Measurements from ENCODE around the gene ACVR1B. TPM values are rescaled to one million over a fixed set of nuclear protein-coding genes. Genes with fewer than 3 reads are reported as not detected.
"Not testable (repeated sequence)": the region's sequence is repeated elsewhere in the genome, so short reads cannot be mapped to it uniquely, and the experiment has no call there.

ACVR1B gene
- total RNA-seq, 1 experiment from 2014 or later = 1.9 TPM

DNA sequence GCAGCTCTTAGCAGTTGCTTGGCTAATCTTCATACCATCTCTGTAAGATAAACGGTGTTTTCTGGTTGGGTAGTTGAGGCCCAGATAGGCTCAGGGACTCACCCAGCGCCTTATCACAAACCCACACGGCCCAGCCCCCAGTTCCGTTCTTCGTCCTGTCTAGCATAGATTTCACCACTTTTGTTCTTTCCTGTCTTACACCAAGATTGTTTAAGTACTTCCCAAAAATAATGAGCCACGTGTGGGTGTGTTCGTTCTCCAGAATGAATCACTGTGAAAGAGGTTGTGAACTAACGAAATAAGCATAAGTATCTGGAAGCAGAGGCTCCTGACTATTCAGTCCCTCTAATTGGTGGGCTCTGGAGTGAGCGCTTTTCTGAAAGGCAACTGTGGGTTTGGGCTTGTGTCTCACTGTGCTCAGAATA is 21.4 kb downstream of the ACVR1B start:
- Histone ChIP-seq H3K4me3 (no peak overlapping the region), H3K27me3 (no peaks in the 10 kb centered on the region), H3K36me3 (no peaks in the 10 kb centered on the region; the same call in 1 of the 2 replicates), H3K9me3 (no peaks in the 10 kb centered on the region)
- DNase-seq = no peak

- Histone ChIP-seq H3K27me3 (no peaks in the 10 kb centered on the region), H3K36me3 (no peaks in the 10 kb centered on the region; the same call in 1 of the 2 replicates), H3K9me3 (no peaks in the 10 kb centered on the region), H3K4me3 (no peak overlapping the region)
- DNase-seq = no peak
Measured at GRCh38 chr12:51973560-51973959, 22.1 kb downstream of the ACVR1B start.

DNA sequence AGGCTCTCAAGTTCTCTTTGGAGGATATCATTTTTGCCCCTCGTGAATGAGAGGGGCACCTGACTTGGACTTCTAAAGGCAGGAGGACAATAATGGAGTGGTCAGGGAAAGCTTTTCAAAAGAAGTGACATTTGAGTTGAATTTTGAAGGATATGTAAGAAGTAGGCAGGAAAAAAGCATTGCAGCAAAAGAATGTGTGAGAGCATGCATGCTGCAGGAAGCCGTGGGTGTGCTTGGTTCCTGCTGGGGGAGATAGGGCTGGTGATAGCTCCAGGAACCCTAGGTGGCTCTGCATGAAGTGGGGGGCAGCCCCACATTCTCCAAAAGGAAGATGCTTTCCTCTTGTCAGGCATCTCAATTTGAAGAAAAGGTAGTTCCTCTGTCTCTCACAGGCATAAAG is 23.1 kb downstream of the ACVR1B start:
- no peak for DNase-seq
- H3K27me3 ChIP-seq = no peaks in the 10 kb centered on the region
- H3K4me3 ChIP-seq = no peak overlapping the region
- no peaks in the 10 kb centered on the region for H3K36me3 ChIP-seq
- no peaks in the 10 kb centered on the region for H3K9me3 ChIP-seq

- H3K9me3 ChIP-seq = no peaks in the 10 kb centered on the region
- H3K36me3 ChIP-seq = no peaks in the 10 kb centered on the region
- no peak overlapping the region for H3K4me3 ChIP-seq
- DNase-seq = no peak
- no peaks in the 10 kb centered on the region for H3K27me3 ChIP-seq
Measured at GRCh38 chr12:51975196-51975595, 23.7 kb downstream of the ACVR1B start.

DNA sequence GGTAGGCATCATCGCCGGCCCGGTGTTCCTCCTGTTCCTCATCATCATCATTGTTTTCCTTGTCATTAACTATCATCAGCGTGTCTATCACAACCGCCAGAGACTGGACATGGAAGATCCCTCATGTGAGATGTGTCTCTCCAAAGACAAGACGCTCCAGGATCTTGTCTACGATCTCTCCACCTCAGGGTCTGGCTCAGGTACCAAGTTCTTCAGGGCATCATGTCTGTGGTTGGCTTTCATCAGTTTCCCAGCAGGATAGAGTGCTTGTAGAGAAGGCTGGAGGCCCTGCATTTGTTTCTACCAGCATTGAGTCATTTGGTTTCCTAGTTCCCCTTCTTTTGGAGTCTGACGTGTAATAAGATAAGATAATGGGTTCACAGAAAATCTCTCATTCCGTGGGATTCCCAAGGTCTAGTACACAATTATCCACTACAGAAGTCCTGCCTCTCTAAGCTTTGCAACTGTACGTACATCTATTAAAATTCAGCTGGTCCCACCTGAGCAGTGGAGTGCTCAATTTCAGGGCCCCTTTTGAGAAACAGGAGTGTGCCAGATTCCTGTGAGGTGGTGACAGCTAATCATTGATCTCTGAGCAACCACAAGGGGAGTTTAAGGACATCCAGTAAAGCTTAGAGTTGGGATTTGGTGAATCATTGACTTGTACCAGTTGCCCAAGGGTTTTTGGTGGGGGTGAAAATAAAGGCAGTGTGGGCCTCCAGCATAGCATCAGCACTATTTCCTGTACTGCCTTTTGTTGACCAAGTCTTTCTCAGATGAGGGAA is 25.1 kb downstream of the ACVR1B start:
- H3K9me3 ChIP-seq = no peaks in the 10 kb centered on the region
- H3K36me3 ChIP-seq = peaks cover 3% of the 10 kb centered on the region
- H3K27me3 ChIP-seq = no peaks in the 10 kb centered on the region
- DNase-seq = no peak
- no peak overlapping the region for H3K4me3 ChIP-seq

DNA sequence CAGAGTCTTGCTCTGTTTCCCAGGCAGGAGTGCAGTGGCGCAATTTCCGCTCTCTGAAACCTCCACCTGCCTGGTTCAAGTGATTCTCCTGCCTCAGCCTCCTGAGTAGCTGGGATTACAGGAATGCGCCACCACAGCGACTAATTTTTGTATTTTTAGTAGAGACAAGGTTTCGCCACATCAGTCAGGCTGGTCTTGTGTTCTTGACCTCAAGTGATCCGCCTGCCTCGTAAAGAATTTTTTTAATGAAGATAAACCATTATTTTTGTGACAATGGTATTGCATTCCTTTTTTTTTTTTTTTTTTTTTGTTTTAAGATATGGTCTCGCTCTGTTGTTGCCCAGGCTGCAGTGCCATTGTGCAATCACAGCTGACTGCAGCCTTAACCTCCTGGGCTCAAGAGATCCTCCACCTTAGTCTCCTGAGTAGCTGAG is 25.8 kb downstream of the ACVR1B start:
- Histone ChIP-seq H3K9me3 (no peaks in the 10 kb centered on the region), H3K27me3 (no peaks in the 10 kb centered on the region), H3K4me3 (no peak overlapping the region), H3K36me3 (peaks cover 3% of the 10 kb centered on the region)
- no peak for DNase-seq

DNA sequence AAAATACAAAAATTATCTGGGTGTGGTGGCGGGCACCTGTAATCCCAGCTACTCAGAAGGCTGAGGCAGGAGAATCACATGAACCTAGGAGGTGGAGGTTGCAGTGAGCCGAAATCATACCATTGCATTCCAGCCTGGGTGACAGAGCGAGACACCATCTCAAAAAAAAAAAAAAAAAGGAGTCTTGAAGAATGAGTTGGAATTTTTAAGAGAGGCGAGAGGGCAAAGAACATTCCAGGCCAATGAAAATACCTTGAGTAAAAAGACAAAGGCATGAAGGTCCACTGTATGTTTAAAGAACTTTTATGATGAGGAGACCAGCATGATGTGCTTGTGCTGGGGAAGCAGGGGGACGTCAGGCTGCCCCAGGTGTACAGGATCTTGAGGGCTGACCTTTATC is 27.8 kb downstream of the ACVR1B start:
- DNase-seq, H3K4me3 ChIP-seq, H3K27me3 ChIP-seq, H3K9me3 ChIP-seq, H3K36me3 ChIP-seq: not testable (repeated sequence)

GRCh38 chr12:51980051-51980808 is 28.7 kb downstream of the ACVR1B start:
- no peak overlapping the region for H3K4me3 ChIP-seq
- H3K9me3 ChIP-seq = no peaks in the 10 kb centered on the region
- peaks cover 3% of the 10 kb centered on the region for H3K36me3 ChIP-seq
- peak; percentile 31 for DNase-seq
- H3K27me3 ChIP-seq = no peaks in the 10 kb centered on the region

DNA sequence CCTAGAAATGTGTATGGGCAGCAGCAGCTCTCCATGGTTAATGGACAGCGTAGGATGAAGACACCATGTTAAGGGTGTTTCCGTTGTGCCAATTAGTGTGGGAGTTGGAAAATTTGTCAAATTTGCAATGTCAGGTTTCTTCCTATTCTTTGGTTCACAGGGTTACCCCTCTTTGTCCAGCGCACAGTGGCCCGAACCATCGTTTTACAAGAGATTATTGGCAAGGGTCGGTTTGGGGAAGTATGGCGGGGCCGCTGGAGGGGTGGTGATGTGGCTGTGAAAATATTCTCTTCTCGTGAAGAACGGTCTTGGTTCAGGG is 29.3 kb downstream of the ACVR1B start:
- H3K9me3 ChIP-seq = no peaks in the 10 kb centered on the region
- no peak for DNase-seq
- H3K27me3 ChIP-seq = no peaks in the 10 kb centered on the region
- no peak overlapping the region for H3K4me3 ChIP-seq
- peaks cover 3% of the 10 kb centered on the region for H3K36me3 ChIP-seq

- no peaks in the 10 kb centered on the region for H3K27me3 ChIP-seq
- peaks cover 3% of the 10 kb centered on the region for H3K36me3 ChIP-seq
- no peak overlapping the region for H3K4me3 ChIP-seq
- no peak for DNase-seq
- H3K9me3 ChIP-seq = no peaks in the 10 kb centered on the region
Measured at GRCh38 chr12:51984657-51985056, 33.2 kb downstream of the ACVR1B start.

DNA sequence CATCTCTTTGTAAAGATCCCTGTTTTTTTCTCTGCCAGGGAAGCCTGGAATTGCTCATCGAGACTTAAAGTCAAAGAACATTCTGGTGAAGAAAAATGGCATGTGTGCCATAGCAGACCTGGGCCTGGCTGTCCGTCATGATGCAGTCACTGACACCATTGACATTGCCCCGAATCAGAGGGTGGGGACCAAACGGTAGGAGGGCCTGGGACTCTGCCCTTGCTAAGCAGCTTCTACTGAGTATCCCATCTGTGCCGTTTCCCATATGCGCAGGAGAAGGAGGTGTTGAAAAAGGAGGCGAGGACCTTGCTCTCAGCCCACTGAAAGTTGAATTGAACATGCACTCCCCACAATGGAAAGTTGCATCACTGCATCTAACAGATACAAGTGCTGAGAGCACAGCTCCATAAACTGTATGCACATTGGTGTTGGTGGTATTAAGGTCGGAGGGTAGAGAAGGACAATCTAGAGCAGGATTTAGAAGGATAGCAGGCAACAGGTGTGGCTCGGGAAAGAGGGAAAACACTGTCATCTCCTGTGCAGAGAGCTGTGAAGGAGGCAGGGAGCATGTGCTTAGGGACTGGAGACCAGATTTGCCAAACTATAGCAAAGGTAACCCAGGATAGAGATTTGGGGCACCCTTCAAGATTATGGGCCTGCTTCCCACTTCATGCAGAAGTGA is 33.8 kb downstream of the ACVR1B start:
- H3K4me3 ChIP-seq = no peak overlapping the region
- DNase-seq = no peak
- H3K27me3 ChIP-seq = no peaks in the 10 kb centered on the region
- peaks cover 3% of the 10 kb centered on the region for H3K36me3 ChIP-seq
- H3K9me3 ChIP-seq = no peaks in the 10 kb centered on the region

DNA sequence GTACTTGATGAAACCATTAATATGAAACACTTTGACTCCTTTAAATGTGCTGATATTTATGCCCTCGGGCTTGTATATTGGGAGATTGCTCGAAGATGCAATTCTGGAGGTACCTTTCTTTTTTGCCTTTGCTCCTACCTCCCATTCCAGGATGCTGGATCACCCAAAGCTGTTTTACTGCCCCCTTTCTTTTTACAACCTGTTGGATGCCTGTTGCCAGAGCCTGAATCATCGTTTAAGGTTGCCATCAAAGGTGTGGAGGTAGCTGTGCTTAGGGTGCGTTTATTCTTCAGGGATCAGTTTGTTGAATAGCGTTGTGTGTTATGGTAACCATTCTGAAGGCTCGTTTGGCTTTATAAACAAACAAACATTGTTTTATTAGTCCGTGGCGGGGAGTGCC is 35.3 kb downstream of the ACVR1B start:
- Histone ChIP-seq H3K36me3 (no peaks in the 10 kb centered on the region; the same call in 1 of the 2 replicates), H3K9me3 (no peaks in the 10 kb centered on the region), H3K27me3 (no peaks in the 10 kb centered on the region), H3K4me3 (no peak overlapping the region)
- no peak for DNase-seq

- DNase-seq = no peak
- Histone ChIP-seq H3K4me3 (no peak overlapping the region), H3K9me3 (no peaks in the 10 kb centered on the region), H3K27me3 (no peaks in the 10 kb centered on the region), H3K36me3 (peaks cover 2% of the 10 kb centered on the region; the same call in 1 of the 2 replicates)
Measured at GRCh38 chr12:51992246-51992645, 40.7 kb downstream of the ACVR1B start.

- Histone ChIP-seq H3K4me3 (no peak overlapping the region), H3K9me3 (no peaks in the 10 kb centered on the region), H3K36me3 (peaks cover 2% of the 10 kb centered on the region; the same call in 1 of the 2 replicates), H3K27me3 (no peaks in the 10 kb centered on the region)
- DNase-seq = no peak
Measured at GRCh38 chr12:51994539-51994820, 43.0 kb downstream of the ACVR1B start.

GRCh38 chr12:51994959-51995358 is 43.5 kb downstream of the ACVR1B start:
- Histone ChIP-seq H3K4me3 (no peak overlapping the region), H3K27me3 (no peaks in the 10 kb centered on the region), H3K36me3 (peaks cover 2% of the 10 kb centered on the region; the same call in 1 of the 2 replicates), H3K9me3 (no peaks in the 10 kb centered on the region)
- DNase-seq = no peak

DNA sequence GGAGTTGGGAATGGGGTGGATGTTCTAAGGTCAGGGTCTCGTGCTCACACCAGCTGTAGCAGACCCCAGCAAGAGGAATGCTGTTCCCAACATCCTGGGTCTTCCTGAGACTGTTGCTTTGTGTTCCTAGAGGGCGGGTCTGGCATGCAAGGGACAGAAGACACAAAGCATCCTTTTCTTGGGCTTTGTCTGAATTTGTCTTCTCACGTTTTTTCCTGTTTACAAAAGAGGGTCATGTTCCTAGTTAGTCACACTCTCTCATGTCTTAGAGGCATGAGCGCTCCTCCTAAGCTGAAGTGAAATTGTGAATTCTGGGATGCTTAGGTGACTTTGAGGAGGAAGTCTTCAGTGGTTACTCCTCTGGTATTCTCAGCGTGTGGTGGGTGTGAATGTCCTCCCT is 45.6 kb downstream of the ACVR1B start:
- Histone ChIP-seq H3K36me3 (peaks cover 2% of the 10 kb centered on the region; the same call in 1 of the 2 replicates), H3K9me3 (no peaks in the 10 kb centered on the region), H3K4me3 (no peak overlapping the region), H3K27me3 (no peaks in the 10 kb centered on the region)
- no peak for DNase-seq

DNA sequence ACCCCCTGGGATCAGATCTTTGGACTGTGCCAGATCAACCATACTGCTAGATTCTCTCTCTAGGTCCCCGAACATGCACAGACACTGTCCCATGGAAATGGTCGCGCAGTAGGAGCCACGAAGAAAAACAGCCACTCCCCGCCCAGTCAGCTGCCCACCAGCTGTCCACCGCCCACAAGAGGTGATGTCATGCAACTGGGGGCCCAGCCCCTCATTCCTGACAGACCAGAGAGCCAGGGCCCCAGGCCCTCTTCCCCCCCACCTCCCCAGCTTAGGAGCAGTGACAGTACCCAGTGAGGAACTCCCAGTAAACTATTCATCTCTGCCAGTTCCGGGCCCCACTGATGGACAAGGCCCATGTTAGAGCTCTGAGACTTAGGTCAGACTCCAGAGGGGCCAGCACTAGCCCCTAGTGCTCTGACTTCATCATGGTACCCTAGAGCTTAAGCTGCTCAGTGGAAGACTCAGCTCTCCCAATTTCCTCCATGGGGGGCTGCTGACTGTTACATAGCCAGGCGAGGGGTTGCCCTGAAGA is 51.6 kb downstream of the ACVR1B start:
- Histone ChIP-seq H3K36me3 (no peaks in the 10 kb centered on the region), H3K4me3 (no peak overlapping the region), H3K9me3 (no peaks in the 10 kb centered on the region), H3K27me3 (no peaks in the 10 kb centered on the region; the same call in none of the 2 replicates)
- DNase-seq = no peak
